22Rv1 (cell line): Measurements from ENCODE around the gene FRMPD2.

Experiments used
- H3K27ac ChIP-seq: fragments of 450-650 bp; 2 replicates; pipeline ENCODE4 v1.5.1; 2017
- CTCF ChIP-seq: fragments of 450-650 bp; IDR thresholded peaks from 2 replicates; pipeline ENCODE4 v1.5.1; 2017; ENCODE audit warnings: mild to moderate bottlenecking
- ZFX ChIP-seq: fragments of 450-650 bp; IDR thresholded peaks from 2 replicates; pipeline ENCODE4 v1.6.1; 2017; ENCODE audit warnings: antibody characterized with exemption, borderline replicate concordance

The FRMPD2 gene

GRCh38 chr10:48210966-48211365 is 63.5 kb downstream of the FRMPD2 start:
- no peak overlapping the region for H3K27ac ChIP-seq
- TF ChIP-seq CTCF (no peak), ZFX (no peak)

- TF ChIP-seq CTCF (no peak), ZFX (no peak)
- H3K27ac ChIP-seq, result no peak overlapping the region
Observed at GRCh38 chr10:48210391-48210790, 64.1 kb downstream of the FRMPD2 start.

GRCh38 chr10:48209241-48209640 is 65.3 kb downstream of the FRMPD2 start:
- no peak overlapping the region for H3K27ac ChIP-seq
- TF ChIP-seq ZFX, result no peak

DNA sequence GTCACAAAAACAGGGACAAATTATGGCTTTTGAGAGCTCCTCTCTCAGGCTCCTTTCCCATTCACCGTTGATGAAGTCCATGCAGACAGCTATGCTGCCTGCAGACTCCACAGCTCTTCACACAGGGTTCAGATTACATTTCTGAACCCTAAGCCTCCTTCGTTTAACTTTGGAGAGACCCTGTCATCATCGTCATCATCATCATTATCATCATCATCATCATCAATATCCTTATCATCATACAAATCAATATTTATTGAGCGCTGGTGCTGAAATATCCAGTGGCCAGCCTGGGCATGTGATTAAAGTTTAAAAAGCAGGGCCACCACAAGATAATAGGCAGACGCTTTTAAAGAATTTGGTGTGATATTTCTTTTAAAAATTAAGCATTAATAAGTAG is 66.6 kb downstream of the FRMPD2 start:
- no peak for TF ChIP-seq CTCF
- TF ChIP-seq ZFX, result no peak
- no peak overlapping the region for H3K27ac ChIP-seq

DNA sequence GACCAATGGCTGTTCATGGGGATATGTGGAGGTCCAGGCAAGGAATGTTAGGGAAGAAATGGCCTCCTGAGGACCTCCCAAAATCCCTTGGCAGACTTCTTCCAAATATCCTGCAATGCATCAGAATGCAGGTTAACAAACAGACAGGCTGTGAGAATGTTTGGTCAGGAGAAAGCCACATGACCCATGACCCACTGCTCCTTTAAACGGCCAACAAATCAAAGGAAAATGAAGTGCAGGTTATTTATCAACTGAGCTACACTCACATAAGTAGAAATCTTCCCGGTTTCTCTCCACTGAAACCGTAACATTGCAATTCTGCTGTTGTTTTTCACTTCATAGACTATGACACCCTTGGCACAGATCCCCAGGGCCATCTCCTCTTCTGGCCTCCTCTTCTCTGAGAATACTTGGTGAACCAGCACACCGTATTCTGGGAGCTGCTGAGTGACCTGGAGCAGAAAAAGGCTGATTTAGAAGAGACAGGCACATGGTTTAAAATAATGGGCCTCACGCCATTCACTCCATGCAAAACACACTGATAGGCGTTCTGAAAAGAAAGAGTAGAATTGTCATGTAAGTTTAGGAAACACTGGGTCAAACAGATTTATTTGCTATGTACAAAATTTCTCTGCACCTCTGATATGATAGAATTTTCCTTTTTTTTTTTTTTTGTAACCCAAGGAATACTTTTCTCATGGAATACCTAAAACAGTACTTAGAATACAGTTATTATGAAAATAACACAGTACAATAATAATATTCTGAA is 67.8 kb downstream of the FRMPD2 start:
- TF ChIP-seq CTCF (no peak), ZFX (no peak)
- H3K27ac ChIP-seq, result no peak overlapping the region

DNA sequence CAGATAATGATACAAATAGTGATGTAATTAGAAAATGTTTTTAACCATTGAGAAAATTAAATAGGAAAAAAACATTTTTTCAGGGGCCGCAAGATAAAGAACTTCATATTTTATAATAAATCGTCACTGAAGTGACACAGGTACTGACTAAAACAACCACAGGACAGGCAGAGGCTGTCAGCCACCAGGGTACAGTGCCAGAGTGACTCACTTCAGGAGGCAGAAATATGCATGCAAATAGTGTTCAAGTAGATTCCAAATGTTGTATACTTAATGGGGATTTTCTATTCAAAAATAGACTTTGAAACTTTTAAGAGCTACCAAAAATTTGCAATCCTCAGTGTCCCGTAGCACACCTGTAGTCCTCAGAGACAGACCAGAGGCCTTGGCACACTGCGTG is 68.6 kb downstream of the FRMPD2 start:
- no peak for TF ChIP-seq CTCF

GRCh38 chr10:48199580-48200377 is 74.7 kb downstream of the FRMPD2 start:
- TF ChIP-seq CTCF (no peak), ZFX (no peak)
- no peak overlapping the region for H3K27ac ChIP-seq

More for the DNA sequence above, 68.6 kb downstream of the FRMPD2 start:
- H3K27ac ChIP-seq, result no peak overlapping the region
